GM13976 (cell line): ENCODE results near the gene RBM45.

Source experiments
- DNase-seq: peaks from one replicate; pipeline ENCODE4 v3.0.0; 2012; ENCODE audit warnings: low spot score
- in situ Hi-C: fragments of 300-500 bp; cut with MboI; formaldehyde crosslinking; loops from one replicate; pipeline ENCODE4 v1.12.0; 2022; ENCODE audit warnings: low sequenced_read_pairs, mixed read lengths, inconsistent platforms; ENCODE audit not compliant: unreplicated experiment
- TF ChIP-seq, protein P1 (sequence below): IDR thresholded peaks from 2 replicates; pipeline ENCODE4 v1.5.1; 2012; ENCODE audit warnings: borderline replicate concordance, mild to moderate bottlenecking; ENCODE audit not compliant: insufficient read depth; ENCODE audit errors: extremely low read depth, missing control alignments, control extremely low read depth

The RBM45 gene

DNA sequence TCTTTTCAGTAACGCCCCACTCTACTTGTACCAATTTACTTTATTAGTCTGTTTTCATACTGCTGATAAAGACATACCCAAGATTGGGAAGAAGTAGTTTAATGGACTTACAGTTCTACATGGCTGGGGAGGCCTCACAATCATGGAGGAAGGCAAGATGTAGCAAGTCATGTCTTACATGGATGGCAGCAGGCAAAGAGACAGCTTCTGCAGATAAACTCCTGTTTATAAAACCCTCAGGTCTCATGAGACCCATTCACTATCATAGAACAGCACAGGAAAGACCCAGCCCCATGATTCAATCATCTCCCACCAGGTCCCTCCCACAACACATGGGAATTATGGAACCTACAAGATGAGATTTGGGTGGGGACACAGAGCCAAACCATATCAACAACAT, 43.3 kb downstream of the RBM45 start:
- in situ Hi-C loops, result no loop called here
- TF ChIP-seq, protein P1, sequence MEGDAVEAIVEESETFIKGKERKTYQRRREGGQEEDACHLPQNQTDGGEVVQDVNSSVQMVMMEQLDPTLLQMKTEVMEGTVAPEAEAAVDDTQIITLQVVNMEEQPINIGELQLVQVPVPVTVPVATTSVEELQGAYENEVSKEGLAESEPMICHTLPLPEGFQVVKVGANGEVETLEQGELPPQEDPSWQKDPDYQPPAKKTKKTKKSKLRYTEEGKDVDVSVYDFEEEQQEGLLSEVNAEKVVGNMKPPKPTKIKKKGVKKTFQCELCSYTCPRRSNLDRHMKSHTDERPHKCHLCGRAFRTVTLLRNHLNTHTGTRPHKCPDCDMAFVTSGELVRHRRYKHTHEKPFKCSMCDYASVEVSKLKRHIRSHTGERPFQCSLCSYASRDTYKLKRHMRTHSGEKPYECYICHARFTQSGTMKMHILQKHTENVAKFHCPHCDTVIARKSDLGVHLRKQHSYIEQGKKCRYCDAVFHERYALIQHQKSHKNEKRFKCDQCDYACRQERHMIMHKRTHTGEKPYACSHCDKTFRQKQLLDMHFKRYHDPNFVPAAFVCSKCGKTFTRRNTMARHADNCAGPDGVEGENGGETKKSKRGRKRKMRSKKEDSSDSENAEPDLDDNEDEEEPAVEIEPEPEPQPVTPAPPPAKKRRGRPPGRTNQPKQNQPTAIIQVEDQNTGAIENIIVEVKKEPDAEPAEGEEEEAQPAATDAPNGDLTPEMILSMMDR, result no peak
- no peak for DNase-seq

DNA sequence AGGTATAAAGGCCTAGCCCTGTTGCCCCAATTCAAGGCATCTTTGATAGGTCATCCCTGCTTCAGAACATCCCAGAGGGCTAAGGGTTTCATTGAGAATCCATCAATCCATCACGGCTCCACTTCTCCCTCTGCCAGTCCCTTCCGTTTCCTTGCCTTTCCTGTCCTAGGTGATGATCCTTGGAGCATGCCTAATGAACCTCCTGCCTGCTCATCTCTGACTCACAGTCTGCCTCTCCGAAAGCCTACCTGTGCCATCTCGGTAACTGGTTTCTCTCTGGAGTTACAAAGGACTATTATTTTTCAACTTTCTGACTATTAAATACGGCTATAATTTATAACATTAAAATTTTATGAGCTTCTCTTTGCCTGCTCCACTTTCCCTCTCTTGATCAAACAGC, 45.3 kb downstream of the RBM45 start:
- in situ Hi-C loops, result no loop called here
- no peak for DNase-seq
- TF ChIP-seq, protein P1, result no peak

DNA sequence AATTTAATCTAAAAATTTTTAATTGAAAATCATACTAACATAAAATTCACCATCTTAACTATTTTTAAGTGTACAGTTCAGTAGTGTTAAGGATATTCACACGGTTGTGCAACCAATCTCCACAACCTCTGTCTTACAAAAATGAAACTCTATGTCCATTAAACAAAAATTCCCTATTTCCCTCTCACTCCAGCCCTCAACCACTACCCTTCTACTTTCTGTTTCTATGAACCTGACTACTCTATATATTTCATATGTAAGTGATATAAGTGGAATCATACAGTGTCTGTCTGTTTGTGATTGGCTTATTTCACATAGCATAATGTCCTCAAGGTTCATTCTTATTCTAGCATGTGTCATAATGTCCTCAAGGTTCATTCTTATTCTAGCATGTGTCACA, 47.7 kb downstream of the RBM45 start:
- DNase-seq, result no peak
- in situ Hi-C loops, result no loop called here
- TF ChIP-seq, protein P1, result no peak

DNA sequence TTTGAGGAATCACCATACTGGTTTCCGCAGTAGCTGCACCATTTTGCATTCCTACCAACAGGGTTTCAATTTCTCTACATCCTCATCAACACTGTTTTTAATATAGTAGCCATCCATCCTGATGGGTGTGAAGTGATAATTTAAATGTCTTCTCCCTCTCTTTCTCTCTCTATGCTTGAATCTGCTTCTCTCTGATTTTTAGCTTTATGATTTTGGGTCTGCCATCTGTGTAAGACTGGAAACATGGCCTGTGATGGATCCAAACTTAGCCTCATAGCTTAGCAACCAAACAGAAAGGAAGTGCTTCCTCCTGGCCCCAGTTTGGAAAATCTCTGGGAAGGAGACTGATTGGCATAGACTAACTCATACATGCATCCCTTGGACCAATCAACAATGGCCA, 48.4 kb downstream of the RBM45 start:
- TF ChIP-seq, protein P1, result no peak
- no peak for DNase-seq
- in situ Hi-C loops, result no loop called here

DNA sequence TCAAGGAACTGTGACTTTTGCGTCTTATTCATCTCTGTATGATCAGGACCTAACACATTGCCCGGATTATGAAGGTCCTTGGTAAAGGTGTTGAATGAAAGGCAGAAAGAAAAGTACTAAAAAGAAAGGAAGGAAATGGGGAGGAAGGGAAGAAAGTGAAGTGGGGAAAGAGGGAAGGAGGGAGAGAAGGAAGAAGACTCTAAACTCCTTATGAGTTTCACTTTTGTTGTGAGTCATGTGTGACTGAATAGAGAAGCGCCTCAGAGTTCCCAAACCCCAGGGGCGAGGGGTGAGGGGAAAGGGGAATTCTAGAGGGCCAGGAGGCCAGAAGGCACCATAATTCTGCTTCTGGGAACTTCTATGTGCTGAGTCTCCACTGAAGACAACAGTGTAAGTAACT, 51.2 kb downstream of the RBM45 start:
- no peak for DNase-seq
- TF ChIP-seq, protein P1, result no peak
- in situ Hi-C loops, result no loop called here

DNA sequence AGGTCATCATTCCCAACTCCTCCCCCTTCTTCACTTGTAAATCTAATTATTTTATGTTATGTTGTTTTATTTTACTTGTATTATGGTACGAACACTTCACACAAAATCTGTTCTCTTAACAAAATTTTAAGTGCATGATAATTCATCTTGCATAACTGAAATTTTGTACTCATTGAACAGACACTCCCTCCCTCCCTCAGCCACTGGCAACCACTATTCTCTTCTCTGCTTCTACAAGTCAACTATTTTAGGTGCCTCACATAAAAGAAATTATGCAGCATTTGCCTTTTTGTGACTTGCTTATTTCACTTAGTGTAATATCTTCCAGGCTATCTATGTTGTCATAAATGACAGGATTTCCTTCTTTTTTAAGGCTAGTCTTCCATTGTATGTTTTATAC, 51.7 kb downstream of the RBM45 start:
- in situ Hi-C loops, result no loop called here
- TF ChIP-seq, protein P1, result no peak
- DNase-seq, result no peak

DNA sequence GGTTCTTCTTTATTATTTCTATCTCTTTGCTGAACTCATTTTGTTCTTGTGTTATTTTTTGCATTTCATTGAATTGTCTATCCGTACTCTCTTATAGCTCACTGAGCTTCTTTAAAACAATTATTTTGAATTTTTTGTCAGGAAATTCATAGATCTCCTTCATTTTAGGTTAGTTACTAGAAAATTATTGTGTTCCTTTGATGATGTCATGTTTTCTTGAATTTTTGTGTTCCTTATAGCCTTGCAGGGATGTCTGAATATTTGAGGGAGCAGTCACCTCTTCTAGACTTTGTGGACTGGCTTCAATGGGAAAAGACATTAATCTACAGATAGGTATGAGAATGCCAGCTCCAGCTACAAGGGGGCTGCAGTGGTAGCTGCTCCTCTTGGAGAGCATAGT, 61.4 kb downstream of the RBM45 start:
- in situ Hi-C loops, result no loop called here
- TF ChIP-seq, protein P1, result no peak
- no peak for DNase-seq
